Activated T-helper 17 cell treated with anti-CD3 and anti-CD28 coated beads, Interleukin-2, amount 50 U/mL, for 72 hours (primary cell): Measurements from ENCODE around the gene NIPBL. TPM values are rescaled to one million over a fixed set of nuclear protein-coding genes. Genes with fewer than 3 reads are reported as not detected.

Experiments
- ATAC-seq: fragments of 150-1000 bp; cut with Tn5 transposase; replicated peaks from 2 replicates; pipeline ENCODE4 v1.10.0; 2021; ENCODE audit warnings: mild to moderate bottlenecking, moderate library complexity
- H3K27ac Mint-ChIP-seq: one replicate; pipeline ENCODE4 v1.8.0; 2022; ENCODE audit warnings: mixed read lengths
- H3K27me3 Mint-ChIP-seq: one replicate; pipeline ENCODE4 v1.8.0; 2022; ENCODE audit warnings: mixed read lengths
- H3K36me3 Mint-ChIP-seq: one replicate; pipeline ENCODE4 v1.8.0; 2022; ENCODE audit warnings: low read depth, mild to moderate bottlenecking, mixed read lengths
- H3K4me1 Mint-ChIP-seq: one replicate; pipeline ENCODE4 v1.8.0; 2022; ENCODE audit warnings: mixed read lengths
- H3K4me3 Mint-ChIP-seq: one replicate; pipeline ENCODE4 v1.8.0; 2022; ENCODE audit warnings: mild to moderate bottlenecking, mixed read lengths
- H3K9me3 Mint-ChIP-seq: one replicate; pipeline ENCODE4 v1.8.0; 2022; ENCODE audit warnings: mixed read lengths
- total RNA-seq, 2 donors: library from RNA; stranded (reverse); gene quantifications; one replicate each; pipeline ENCODE4 v1.2.3, GENCODE V29; 2022

NIPBL gene
- total RNA-seq, 2 donors from 2014 or later = 48.3 to 50.9 TPM

GRCh38 chr5:36938129-36938528 lies 61.6 kb downstream of the NIPBL start:
- Mint-ChIP-seq H3K4me3 (no peak overlapping the region), H3K9me3 (no peaks in the 10 kb centered on the region), H3K27ac (no peak overlapping the region), H3K36me3 (peaks cover 9% of the 10 kb centered on the region), H3K27me3 (no peaks in the 10 kb centered on the region), H3K4me1 (peaks cover 41% of the 10 kb centered on the region)
- no peak for ATAC-seq

DNA sequence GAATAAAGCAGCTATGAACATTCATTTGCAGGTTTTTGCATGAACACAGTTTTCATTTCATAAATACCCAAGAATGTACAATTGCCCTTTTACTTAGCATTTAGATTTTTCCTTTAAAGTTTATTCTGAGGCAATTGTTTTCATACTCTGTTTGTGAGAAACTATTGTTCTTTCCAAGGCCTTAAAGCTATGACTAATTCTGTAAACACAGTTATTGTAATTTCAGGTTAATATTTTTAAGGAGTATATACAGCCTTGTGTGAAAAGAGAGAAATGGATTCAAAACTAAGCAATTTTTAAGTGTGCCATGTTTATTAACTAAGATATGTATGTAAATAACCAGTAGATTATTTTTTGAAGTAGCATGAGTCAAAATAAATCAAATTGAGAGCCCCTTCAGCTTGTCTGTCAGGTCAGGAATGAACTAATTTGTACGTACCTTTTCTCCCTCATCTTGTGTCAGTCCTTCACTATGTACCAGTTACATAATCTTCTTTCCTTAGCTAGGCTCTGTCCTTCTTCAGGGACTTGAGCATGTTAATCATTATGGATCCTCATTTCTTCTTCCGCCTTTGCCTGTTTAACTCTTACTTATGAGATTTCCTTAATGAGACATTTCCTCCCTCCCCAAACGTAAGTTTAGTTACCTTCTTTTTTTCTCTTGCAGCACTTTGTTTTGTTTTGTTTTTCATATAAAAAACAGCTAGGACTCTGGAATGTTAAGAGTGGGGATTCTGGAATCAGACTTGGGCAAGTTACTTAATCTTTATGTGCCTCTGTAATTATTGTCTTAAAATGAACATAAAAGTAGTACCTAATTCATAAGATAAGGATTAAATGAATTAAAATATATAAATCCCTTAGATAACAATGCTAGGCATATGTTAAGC lies 63.6 kb downstream of the NIPBL start:
- Mint-ChIP-seq H3K27ac (no peak overlapping the region), H3K36me3 (peaks cover 9% of the 10 kb centered on the region), H3K9me3 (no peaks in the 10 kb centered on the region), H3K4me3 (no peak overlapping the region), H3K4me1 (peaks cover 45% of the 10 kb centered on the region), H3K27me3 (no peaks in the 10 kb centered on the region)
- ATAC-seq = no peak

DNA sequence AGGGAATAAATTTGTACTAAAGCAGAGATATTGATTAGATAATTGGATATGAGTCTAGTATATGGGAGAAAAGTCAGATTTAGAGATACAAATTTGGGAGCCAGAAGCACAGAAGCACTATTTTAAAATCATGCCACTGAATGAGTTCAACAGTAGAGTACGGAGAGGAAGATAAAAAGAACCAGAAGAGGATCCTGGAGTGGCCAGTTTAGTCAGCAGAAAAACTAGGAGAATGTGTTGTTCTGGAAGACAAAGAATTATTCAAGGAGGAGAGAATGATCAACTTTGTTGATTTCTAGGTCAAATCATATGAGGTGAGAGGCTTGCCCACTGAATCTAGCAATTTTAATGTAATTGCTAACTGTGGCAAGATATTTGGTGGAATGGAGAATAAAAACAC lies 67.0 kb downstream of the NIPBL start:
- no peak for ATAC-seq
- H3K4me3 Mint-ChIP-seq = no peak overlapping the region
- no peaks in the 10 kb centered on the region for H3K27me3 Mint-ChIP-seq
- H3K9me3 Mint-ChIP-seq = no peaks in the 10 kb centered on the region
- peaks cover 34% of the 10 kb centered on the region for H3K4me1 Mint-ChIP-seq
- H3K36me3 Mint-ChIP-seq = no peaks in the 10 kb centered on the region
- H3K27ac Mint-ChIP-seq = peak overlapping the region; percentile 12

DNA sequence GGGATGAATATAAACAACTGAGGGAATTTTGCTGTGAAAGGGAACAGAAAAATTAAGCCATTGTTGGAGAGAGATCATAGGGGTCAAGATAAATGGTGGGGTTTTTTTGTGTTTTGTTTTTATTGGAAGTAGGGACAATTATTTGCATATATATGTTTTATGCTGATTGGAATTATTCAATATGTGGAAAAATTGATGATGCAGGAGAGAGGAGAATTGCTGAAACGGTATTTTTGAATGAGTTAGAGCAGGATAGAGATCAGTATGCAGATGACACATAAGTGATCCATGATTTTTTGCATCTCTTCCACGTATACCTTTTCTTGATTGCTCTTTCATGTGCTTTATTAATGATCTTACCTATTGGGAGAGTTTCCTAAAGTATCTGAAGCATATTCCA lies 67.5 kb downstream of the NIPBL start:
- Mint-ChIP-seq H3K36me3 (no peaks in the 10 kb centered on the region), H3K27me3 (no peaks in the 10 kb centered on the region), H3K4me1 (peaks cover 34% of the 10 kb centered on the region), H3K9me3 (no peaks in the 10 kb centered on the region), H3K4me3 (no peak overlapping the region), H3K27ac (peak overlapping the region; percentile 12)
- no peak for ATAC-seq

DNA sequence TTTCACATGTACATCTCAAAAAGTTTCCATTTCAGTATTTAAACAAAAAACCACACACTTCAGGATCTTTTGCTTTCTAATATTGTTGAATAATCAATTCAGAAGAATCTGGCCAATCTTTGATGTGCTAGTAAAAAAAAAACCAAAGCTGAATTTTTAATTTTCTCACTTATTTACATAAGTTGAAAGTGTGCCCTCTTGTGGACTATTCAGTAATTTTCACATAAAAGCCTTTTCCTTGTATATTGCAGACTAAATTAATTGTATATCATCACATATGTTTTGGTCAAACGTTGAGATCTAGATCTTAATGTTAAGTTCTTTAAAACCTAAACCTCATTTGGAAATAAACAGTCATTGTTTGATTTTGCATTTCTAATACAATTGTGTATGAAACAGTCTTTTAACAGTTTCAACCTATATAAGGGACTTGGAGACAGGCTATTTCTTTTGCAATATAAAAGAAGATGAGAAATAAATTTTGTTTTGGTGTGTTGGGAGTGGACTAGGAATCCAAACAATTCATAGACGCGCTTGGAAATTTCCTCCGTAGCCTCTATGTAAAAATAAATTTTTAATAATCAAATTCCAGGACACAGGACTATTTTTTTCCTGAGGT lies 68.1 kb downstream of the NIPBL start:
- no peaks in the 10 kb centered on the region for H3K36me3 Mint-ChIP-seq
- no peak for ATAC-seq

DNA sequence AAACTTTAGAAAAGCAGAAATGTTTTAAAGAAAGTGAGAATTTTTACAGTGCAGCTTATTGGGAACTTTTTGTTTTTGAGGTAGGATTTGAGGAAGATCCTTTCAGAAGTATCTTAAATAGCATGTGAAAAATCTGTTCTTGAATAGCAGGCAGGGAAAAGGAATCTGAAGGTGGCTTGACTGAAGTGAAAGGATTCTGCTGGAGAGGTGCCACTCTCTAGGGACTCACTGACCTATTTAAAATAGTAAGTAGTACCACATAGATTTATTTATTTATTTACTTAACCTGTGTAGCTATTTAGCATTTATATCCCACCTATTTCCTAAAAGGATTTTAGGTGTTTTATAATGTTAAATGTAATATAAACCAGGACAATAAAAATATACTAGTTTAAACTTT lies 69.1 kb downstream of the NIPBL start:
- H3K27me3 Mint-ChIP-seq = no peaks in the 10 kb centered on the region
- peaks cover 29% of the 10 kb centered on the region for H3K4me1 Mint-ChIP-seq
- no peaks in the 10 kb centered on the region for H3K9me3 Mint-ChIP-seq
- H3K36me3 Mint-ChIP-seq = no peaks in the 10 kb centered on the region
- H3K4me3 Mint-ChIP-seq = no peak overlapping the region
- H3K27ac Mint-ChIP-seq = no peak overlapping the region
- ATAC-seq = no peak

More for the DNA sequence above, 68.1 kb downstream of the NIPBL start:
- Mint-ChIP-seq H3K4me3 (no peak overlapping the region), H3K9me3 (no peaks in the 10 kb centered on the region), H3K27me3 (no peaks in the 10 kb centered on the region), H3K27ac (no peak overlapping the region), H3K4me1 (peaks cover 29% of the 10 kb centered on the region)

DNA sequence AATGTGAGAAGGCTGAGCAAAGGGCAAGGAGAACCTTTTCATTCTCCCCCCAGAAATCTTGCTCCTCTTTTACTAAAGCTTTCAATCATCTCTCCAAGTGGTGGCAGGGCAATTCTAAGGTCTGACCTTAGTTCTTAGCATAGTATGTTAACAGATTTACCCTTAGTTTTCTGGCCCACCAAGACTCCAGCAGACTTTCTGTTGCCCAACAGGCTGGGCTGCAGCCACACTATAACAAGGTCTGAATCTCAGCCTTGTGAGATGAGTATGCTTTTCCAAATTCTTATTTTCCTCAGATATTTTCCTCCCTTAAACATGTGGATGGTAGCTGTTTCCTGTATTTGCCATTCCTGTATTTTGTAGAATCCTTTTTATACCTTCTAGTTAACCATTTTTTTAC lies 69.5 kb downstream of the NIPBL start:
- Mint-ChIP-seq H3K27ac (no peak overlapping the region), H3K4me1 (peaks cover 31% of the 10 kb centered on the region), H3K4me3 (no peak overlapping the region), H3K36me3 (no peaks in the 10 kb centered on the region), H3K27me3 (no peaks in the 10 kb centered on the region), H3K9me3 (no peaks in the 10 kb centered on the region)
- no peak for ATAC-seq

- Mint-ChIP-seq H3K27me3 (no peaks in the 10 kb centered on the region), H3K9me3 (no peaks in the 10 kb centered on the region), H3K4me3 (no peak overlapping the region), H3K4me1 (peaks cover 31% of the 10 kb centered on the region), H3K27ac (no peak overlapping the region), H3K36me3 (no peaks in the 10 kb centered on the region)
- no peak for ATAC-seq
These were observed 71.5 kb downstream of the NIPBL start for GRCh38 chr5:36948041-36948440.

- Mint-ChIP-seq H3K4me3 (no peak overlapping the region), H3K36me3 (no peaks in the 10 kb centered on the region), H3K27ac (no peak overlapping the region), H3K9me3 (no peaks in the 10 kb centered on the region), H3K4me1 (peaks cover 27% of the 10 kb centered on the region), H3K27me3 (no peaks in the 10 kb centered on the region)
- no peak for ATAC-seq
These were observed 72.1 kb downstream of the NIPBL start for GRCh38 chr5:36948650-36949049.

GRCh38 chr5:36949593-36949992 lies 73.0 kb downstream of the NIPBL start:
- Mint-ChIP-seq H3K27ac (no peak overlapping the region), H3K36me3 (peaks cover 8% of the 10 kb centered on the region), H3K9me3 (no peaks in the 10 kb centered on the region), H3K4me3 (no peak overlapping the region), H3K27me3 (no peaks in the 10 kb centered on the region), H3K4me1 (peaks cover 18% of the 10 kb centered on the region)
- ATAC-seq = no peak

DNA sequence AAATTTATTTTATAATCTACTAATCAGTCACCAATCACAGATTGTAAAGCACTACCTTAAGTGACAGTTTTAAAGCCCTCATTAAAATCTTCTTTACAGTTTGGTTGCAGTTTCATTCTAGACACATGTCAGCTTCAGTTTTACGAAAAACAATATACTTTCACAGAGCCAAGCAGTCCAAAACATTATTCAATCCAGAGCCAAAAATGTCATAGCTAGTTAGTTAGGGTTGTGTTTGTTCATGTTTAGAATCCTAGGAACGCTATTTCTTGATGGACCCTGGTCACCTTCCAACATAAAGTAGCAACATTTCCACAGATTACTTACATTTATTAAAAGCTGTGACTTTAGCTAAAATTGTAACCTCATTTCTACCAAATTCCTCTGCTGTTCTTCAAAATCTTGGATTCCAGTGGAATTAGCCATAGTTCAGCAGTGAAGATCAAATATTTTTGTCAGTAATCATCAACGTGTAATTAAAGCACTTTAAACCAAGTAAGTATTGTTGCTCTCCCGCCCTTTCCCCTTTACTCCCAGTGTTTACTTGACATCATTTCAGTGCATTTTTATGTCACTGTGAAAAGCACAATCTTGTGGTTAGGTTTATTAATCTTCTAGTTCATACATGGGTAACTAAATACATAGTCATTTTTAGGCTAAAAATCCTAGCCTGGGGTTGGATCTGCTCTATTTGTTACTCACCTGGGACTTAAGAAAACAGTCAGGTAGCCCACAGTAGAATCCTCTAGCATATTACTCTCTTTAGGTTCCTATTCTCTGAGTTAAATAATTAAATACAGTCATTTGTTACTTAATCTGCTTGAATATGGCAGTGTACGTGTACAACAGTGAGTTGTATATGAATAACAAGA lies 74.3 kb downstream of the NIPBL start:
- Mint-ChIP-seq H3K4me3 (no peak overlapping the region), H3K27ac (no peak overlapping the region), H3K27me3 (no peaks in the 10 kb centered on the region), H3K36me3 (peaks cover 20% of the 10 kb centered on the region), H3K9me3 (no peaks in the 10 kb centered on the region), H3K4me1 (peaks cover 15% of the 10 kb centered on the region)
- no peak for ATAC-seq

DNA sequence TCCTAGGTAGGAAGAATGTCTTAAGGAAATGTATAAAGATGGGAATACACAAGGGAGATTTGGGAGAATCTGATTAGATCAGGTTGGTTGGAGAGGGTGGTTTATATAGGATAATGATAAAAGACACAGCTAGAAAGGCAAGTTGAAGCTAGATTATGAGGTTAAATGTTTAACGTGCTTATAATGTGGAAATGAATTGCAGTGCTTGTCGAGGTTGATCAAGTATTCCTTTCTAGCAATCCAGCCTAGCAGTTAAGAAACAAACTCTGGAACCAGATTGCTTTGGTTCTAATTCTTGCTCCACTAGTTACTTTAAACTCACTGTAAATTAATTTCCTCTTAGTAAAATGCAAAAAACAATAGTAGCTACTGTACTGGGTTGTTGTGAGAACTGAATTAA lies 76.5 kb downstream of the NIPBL start:
- H3K4me3 Mint-ChIP-seq = no peak overlapping the region
- H3K27me3 Mint-ChIP-seq = no peaks in the 10 kb centered on the region
- no peak overlapping the region for H3K27ac Mint-ChIP-seq
- H3K36me3 Mint-ChIP-seq = peaks cover 39% of the 10 kb centered on the region
- H3K4me1 Mint-ChIP-seq = peaks cover 12% of the 10 kb centered on the region
- H3K9me3 Mint-ChIP-seq = no peaks in the 10 kb centered on the region
- no peak for ATAC-seq

- peaks cover 77% of the 10 kb centered on the region for H3K36me3 Mint-ChIP-seq
- no peak overlapping the region for H3K4me3 Mint-ChIP-seq
- H3K4me1 Mint-ChIP-seq = no peaks in the 10 kb centered on the region
- no peak overlapping the region for H3K27ac Mint-ChIP-seq
- ATAC-seq = no peak
- H3K9me3 Mint-ChIP-seq = no peaks in the 10 kb centered on the region
- no peaks in the 10 kb centered on the region for H3K27me3 Mint-ChIP-seq
These were observed 81.5 kb downstream of the NIPBL start for GRCh38 chr5:36957953-36958537.

GRCh38 chr5:36958612-36959011 lies 82.0 kb downstream of the NIPBL start:
- Mint-ChIP-seq H3K4me1 (no peaks in the 10 kb centered on the region), H3K36me3 (peaks cover 77% of the 10 kb centered on the region), H3K4me3 (no peak overlapping the region), H3K27me3 (no peaks in the 10 kb centered on the region), H3K9me3 (no peaks in the 10 kb centered on the region), H3K27ac (no peak overlapping the region)
- no peak for ATAC-seq
